Thymus (tissue), 11 donors: ENCODE results near the gene ANKRD29. TPM values are rescaled to one million over a fixed set of nuclear protein-coding genes. Genes with fewer than 3 reads are reported as not detected.

ENCODE experiments used
- DNase-seq, 9 donors: peaks; one replicate each; pipeline ENCODE4 v3.0.0-alpha.2; 2013; ENCODE audit warnings: low spot score in 9 of 9, low read depth in 6 of 9, missing footprints in 1 of 9
- H3K27ac ChIP-seq, 2 donors: one replicate each; pipeline ENCODE4 v1.5.1; 2013; ENCODE audit warnings: control low read depth in 1 of 2, low read depth in 1 of 2, low read length in 1 of 2, mild to moderate bottlenecking in 1 of 2, moderate library complexity in 1 of 2
- H3K27me3 ChIP-seq, 2 donors: one replicate each; pipeline ENCODE4 v1.5.1; 2013; ENCODE audit warnings: low read length in 1 of 2; ENCODE audit not compliant: control insufficient read depth in 2 of 2, insufficient read depth in 1 of 2
- H3K36me3 ChIP-seq, 2 donors: one replicate each; pipeline ENCODE4 v1.5.1; 2013; ENCODE audit warnings: low read length in 1 of 2, mild to moderate bottlenecking in 1 of 2, moderate library complexity in 1 of 2; ENCODE audit not compliant: control insufficient read depth in 2 of 2, insufficient read depth in 2 of 2
- H3K4me1 ChIP-seq, 2 donors: one replicate each; pipeline ENCODE4 v1.5.1; 2013; ENCODE audit warnings: low read length in 2 of 2; ENCODE audit not compliant: control insufficient read depth in 2 of 2, insufficient read depth in 2 of 2
- H3K4me3 ChIP-seq, 2 donors: one replicate each; pipeline ENCODE4 v1.5.1; 2013; ENCODE audit warnings: low read length in 2 of 2, control low read depth in 1 of 2, mild to moderate bottlenecking in 1 of 2
- H3K9me3 ChIP-seq, 2 donors: one replicate each; pipeline ENCODE4 v1.5.1; 2013; ENCODE audit warnings: low read length in 1 of 2, mild to moderate bottlenecking in 1 of 2; ENCODE audit not compliant: control insufficient read depth in 2 of 2, insufficient read depth in 1 of 2
- WGBS: extraction: QIAGEN DNeasy Blood & Tissue Kit; methylation state at CpG from one replicate; pipeline ENCODE4 v1.1.7; 2013; 5-methylcytosine and 5-hydroxymethylcytosine counted together
- polyA plus RNA-seq: library from polyadenylated mRNA; stranded (reverse); fragments of 200-250 nt; gene quantifications from one replicate; pipeline ENCODE4 v1.2.3, GENCODE V29; 2013
- total RNA-seq: library from RNA; stranded (reverse); fragments of 120-200 nt; gene quantifications from one replicate; pipeline ENCODE4 v1.2.4, GENCODE V29; 2013
- donor health status: healthy.

The ANKRD29 gene
- total and polyA plus RNA-seq, 2 donors, result 3.4 to 13.0 TPM

DNA sequence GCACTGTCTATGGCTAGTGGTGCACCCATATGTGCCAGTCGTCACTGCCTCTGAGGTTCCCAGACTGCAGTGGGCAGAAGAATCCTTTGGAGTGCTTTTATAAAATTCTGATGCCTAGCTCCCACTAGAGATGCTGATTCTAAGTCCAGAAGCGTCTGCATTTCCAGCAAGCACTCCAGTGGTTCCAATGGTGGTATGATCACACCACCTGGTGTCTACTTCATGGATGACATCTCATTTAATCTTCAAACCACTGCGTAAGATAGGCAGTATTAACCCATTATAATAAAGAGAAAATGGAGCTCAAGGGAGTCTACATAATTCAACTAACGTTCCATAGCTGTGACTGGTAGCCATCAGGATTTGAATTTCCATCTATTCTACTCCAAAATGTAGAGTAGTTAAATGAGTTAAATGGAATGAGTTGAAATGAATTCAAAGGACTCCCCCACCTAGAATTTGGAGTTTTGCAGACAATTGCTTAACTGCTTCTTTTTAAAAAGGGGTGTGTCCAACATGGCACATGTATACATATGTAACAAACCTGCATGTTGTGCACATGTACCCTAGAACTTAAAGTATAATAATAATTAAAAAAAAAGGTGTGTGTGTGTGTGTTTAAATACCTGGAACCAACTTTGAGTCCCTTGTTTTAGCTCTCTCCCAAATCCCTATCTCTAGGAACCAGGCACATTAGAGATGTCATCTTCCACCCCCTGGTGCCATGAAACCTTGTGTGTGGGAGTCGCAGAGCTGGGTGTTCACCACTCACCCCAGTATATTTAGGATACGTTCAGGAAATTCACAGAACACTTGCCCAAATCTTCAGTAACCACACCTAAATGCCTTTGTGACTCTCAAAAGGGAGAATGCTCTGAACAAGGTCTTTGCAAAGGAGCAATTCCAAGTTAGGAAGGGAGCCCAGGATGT is 40.6 kb upstream of the ANKRD29 start:
- Histone ChIP-seq H3K9me3 (no peaks in the 10 kb centered on the region), H3K36me3 (no peaks in the 10 kb centered on the region), H3K4me1 (peaks cover 0 to 6% of the 10 kb centered on the region in 2 donors), H3K4me3 (no peak overlapping the region), H3K27ac (peak overlapping the region in 1 of 2 donors; percentile 67), H3K27me3 (peaks cover 0 to 3% of the 10 kb centered on the region in 2 donors)
- peak in 4 of 9 donors; percentile 13 to 38 (median 27) for DNase-seq
- 69% methylated on average over 6 of the region's 6 CpGs for WGBS

- no peak overlapping the region for H3K4me3 ChIP-seq
- 94% methylated on average over 4 of the region's 4 CpGs for WGBS
- peaks cover 0 to 3% of the 10 kb centered on the region in 2 donors for H3K27me3 ChIP-seq
- H3K27ac ChIP-seq, result no peak overlapping the region
- H3K4me1 ChIP-seq, result peaks cover 0 to 6% of the 10 kb centered on the region in 2 donors
- no peaks in the 10 kb centered on the region for H3K36me3 ChIP-seq
- no peaks in the 10 kb centered on the region for H3K9me3 ChIP-seq
- DNase-seq, result no peak
Observed at GRCh38 chr18:23702606-23703005, 39.9 kb upstream of the ANKRD29 start.

DNA sequence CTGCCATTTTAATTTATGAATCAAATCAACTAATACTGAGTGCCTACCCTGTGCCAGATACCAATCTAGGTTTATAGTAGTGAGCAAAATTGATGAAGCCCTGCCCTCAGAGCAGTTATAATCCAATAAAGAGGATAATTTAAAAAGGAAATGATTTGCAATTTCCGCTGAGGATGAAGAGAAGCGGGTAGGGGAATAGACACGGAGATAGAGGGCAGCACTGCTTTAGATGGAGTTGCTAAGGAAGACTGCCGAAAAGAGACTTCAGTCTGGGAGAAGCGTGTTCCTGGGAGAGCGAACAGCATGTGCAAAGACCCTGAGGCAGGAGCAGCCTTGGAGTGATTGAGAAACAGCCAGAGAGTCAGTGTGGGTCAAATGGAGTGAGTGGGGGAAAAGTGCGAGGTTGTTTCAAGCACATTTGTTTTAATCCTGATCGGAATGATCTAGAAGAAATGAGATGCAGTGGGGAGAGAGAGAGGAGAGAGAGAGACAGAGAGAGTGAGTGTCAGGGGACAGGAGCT is 38.9 kb upstream of the ANKRD29 start:
- Histone ChIP-seq H3K4me3 (no peak overlapping the region), H3K4me1 (peaks cover 0 to 6% of the 10 kb centered on the region in 2 donors), H3K27me3 (peaks cover 0 to 3% of the 10 kb centered on the region in 2 donors), H3K27ac (no peak overlapping the region), H3K36me3 (no peaks in the 10 kb centered on the region), H3K9me3 (no peaks in the 10 kb centered on the region)
- no peak for DNase-seq
- WGBS, result 97% methylated on average over 8 of the region's 8 CpGs

DNA sequence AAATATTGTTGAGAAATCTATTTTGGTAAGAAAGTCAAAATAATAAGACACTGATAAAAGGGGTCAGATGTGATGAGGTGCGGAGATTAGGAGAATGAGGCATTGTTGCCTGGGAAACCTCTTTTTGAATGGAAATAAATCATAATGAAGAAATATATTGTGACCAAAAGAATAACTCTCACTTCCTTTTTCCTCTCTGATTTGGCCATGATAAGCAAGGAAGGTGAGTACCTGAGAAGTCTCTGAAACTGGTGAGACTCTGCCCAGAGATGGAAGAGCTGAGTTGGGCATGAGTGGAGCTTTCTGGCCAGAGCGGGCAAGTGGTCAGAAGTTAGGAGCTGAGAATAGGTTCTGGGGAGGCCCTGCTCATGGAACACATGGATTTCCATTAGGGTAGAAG is 38.3 kb upstream of the ANKRD29 start:
- peaks cover 0 to 3% of the 10 kb centered on the region in 2 donors for H3K27me3 ChIP-seq
- DNase-seq, result no peak
- WGBS, result 72% methylated on average over 2 of the region's 2 CpGs
- H3K9me3 ChIP-seq, result no peaks in the 10 kb centered on the region
- H3K4me1 ChIP-seq, result peaks cover 0 to 6% of the 10 kb centered on the region in 2 donors
- H3K27ac ChIP-seq, result no peak overlapping the region
- no peak overlapping the region for H3K4me3 ChIP-seq
- no peaks in the 10 kb centered on the region for H3K36me3 ChIP-seq

GRCh38 chr18:23694637-23695430 is 32.1 kb upstream of the ANKRD29 start:
- no peaks in the 10 kb centered on the region for H3K9me3 ChIP-seq
- no peak overlapping the region for H3K27ac ChIP-seq
- WGBS, result 99% methylated on average over 4 of the region's 4 CpGs
- H3K27me3 ChIP-seq, result peaks cover 6 to 27% of the 10 kb centered on the region in 2 donors
- H3K36me3 ChIP-seq, result no peaks in the 10 kb centered on the region
- no peak for DNase-seq
- peaks cover 0 to 4% of the 10 kb centered on the region in 2 donors for H3K4me1 ChIP-seq
- H3K4me3 ChIP-seq, result no peak overlapping the region

DNA sequence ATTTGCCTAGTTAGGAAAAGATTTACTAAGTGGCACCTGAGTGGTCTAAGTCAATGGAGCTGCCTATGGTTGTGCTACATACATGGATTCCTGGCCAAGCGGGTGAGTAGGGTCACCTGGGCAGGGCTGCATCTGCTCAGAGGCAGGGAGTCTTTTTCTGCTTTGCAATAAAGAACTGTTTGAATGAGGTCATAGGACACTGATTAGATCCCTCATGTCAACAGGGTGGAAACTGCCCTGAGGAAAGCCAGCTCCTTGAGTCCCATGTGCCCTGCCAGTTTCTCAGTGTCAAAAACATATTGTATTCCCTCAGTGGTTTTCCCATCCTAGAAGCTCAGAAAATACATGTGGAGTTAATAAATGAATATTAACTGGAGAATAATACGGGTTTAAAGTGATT is 31.1 kb upstream of the ANKRD29 start:
- DNase-seq, result no peak

GRCh38 chr18:23690505-23691068 is 27.9 kb upstream of the ANKRD29 start:
- H3K9me3 ChIP-seq, result no peaks in the 10 kb centered on the region
- H3K27ac ChIP-seq, result no peak overlapping the region
- H3K36me3 ChIP-seq, result no peaks in the 10 kb centered on the region
- WGBS, result 82% methylated on average over 21 of the region's 21 CpGs
- peaks cover 8 to 13% of the 10 kb centered on the region in 2 donors for H3K4me1 ChIP-seq
- peak overlapping the region in 1 of 2 donors; percentile 6 for H3K4me3 ChIP-seq
- H3K27me3 ChIP-seq, result peaks cover 12 to 58% of the 10 kb centered on the region in 2 donors
- peak in 2 of 9 donors; percentile 13 to 18 for DNase-seq

More for the DNA sequence above, 31.1 kb upstream of the ANKRD29 start:
- Histone ChIP-seq H3K4me3 (no peak overlapping the region), H3K27ac (no peak overlapping the region), H3K36me3 (no peaks in the 10 kb centered on the region), H3K27me3 (peaks cover 12 to 37% of the 10 kb centered on the region in 2 donors), H3K4me1 (peaks cover 6 to 10% of the 10 kb centered on the region in 2 donors), H3K9me3 (no peaks in the 10 kb centered on the region)
- 100% methylated on average over 2 of the region's 2 CpGs for WGBS

GRCh38 chr18:23689616-23690504 is 27.1 kb upstream of the ANKRD29 start:
- no peaks in the 10 kb centered on the region for H3K36me3 ChIP-seq
- H3K9me3 ChIP-seq, result no peaks in the 10 kb centered on the region
- H3K4me3 ChIP-seq, result peak overlapping the region; percentile 18 to 55
- H3K27me3 ChIP-seq, result peaks cover 12 to 63% of the 10 kb centered on the region in 2 donors
- H3K4me1 ChIP-seq, result peaks cover 8 to 13% of the 10 kb centered on the region in 2 donors
- peak in 2 of 9 donors; percentile 2 to 22 for DNase-seq
- 3% methylated on average over 85 of the region's 85 CpGs for WGBS
- no peak overlapping the region for H3K27ac ChIP-seq
